Posterior vena cava (tissue), 2 donors: ENCODE measurements around the gene CROT. TPM values are rescaled to one million over a fixed set of nuclear protein-coding genes. Genes with fewer than 3 reads are reported as not detected.

Experiments
- total RNA-seq, 2 donors: library from RNA; stranded (reverse); fragmentation: NEBNext Ultra II Directional; extraction: Animal tissue kit (Norgen Biotek cat#: 25700); gene quantifications; one replicate each; pipeline ENCODE4 v1.2.1, GENCODE V29; 2021
- donor health status: DM: yes; HTN: yes; CAD: no.
- donor health status: DM: yes; HTN: yes; CAD: no.

CROT gene
- total RNA-seq, 2 donors from 2014 or later, result 11.8 to 12.4 TPM

Other genes starting within 250 kb of the CROT start
- gene DMTF1, start 193.2 kb upstream of the CROT start, total RNA-seq, result 10 to 100 TPM; 57.7 to 63.6 TPM
- 10 to 100 TPM; 18.7 to 21.0 TPM for gene TMEM243, start 125.9 kb upstream of the CROT start, total RNA-seq
- 1 to 10 TPM; 1.9 to 3.7 TPM for gene ABCB4, start 130.0 kb downstream of the CROT start, total RNA-seq